22Rv1 (cell line): Measurements from ENCODE around the gene PCGF5.
"Not testable (repeated sequence)": the region's sequence is repeated elsewhere in the genome, so short reads cannot be mapped to it uniquely, and the experiment has no call there.

Experiments used
- CTCF ChIP-seq: fragments of 450-650 bp; IDR thresholded peaks from 2 replicates; pipeline ENCODE4 v1.5.1; 2017; ENCODE audit warnings: mild to moderate bottlenecking
- ZFX ChIP-seq: fragments of 450-650 bp; IDR thresholded peaks from 2 replicates; pipeline ENCODE4 v1.6.1; 2017; ENCODE audit warnings: antibody characterized with exemption, borderline replicate concordance

GRCh38 chr10:91302946-91303345, 82.5 kb downstream of the PCGF5 start:
- not testable (repeated sequence) for TF ChIP-seq CTCF, ZFX
